ENCODE measurements around the gene SPATA32.

SPATA32 gene

DNA sequence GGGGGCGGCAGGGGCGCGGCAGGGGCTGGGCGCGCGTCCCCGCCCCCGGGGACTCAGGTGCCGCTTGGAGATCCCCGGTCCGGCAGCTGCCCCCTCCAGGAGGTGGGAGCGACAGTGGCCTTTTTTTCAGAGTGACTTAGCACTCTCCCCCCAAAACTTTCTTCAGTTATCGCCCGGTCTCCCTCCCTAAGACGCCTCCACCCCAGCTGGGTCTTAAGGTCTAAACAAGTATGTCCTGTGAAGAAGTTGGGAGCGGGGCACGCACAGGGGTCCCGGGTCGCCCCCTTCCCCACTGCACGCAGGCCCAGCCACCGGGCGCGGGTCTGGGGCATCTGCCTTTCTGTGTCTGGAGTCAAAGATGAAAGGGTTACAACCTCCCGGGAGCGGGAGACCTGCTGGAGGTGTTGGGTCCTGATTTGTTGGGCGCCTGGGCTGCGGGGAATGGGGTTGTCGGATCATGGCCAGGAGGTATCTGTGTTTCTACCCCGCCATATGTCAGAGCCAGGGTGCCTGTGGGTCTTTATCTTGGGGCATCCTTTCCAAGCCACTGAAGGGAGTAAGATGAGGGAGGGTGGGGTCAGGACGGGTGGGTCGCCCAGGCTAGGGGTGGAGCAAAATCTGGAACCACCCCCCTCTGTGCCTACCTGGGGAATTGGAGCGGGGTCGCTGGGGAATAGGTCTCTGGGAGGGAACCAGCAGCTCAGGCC lies 39.5 kb downstream of the SPATA32 start:
- TF ChIP-seq FOXP2 (optimal IDR thresholded peaks at IDR 0.05; ENCODE audit: borderline replicate concordance, extremely low read depth, extremely low read length, insufficient read depth) (no peak), TAF1 (IDR thresholded peaks at IDR 0.05; ENCODE audit: borderline replicate concordance, insufficient read depth, low read length) (no peak), SIN3A (IDR thresholded peaks at IDR 0.05; ENCODE audit: borderline replicate concordance, insufficient read depth, low read length) (no peak), REST (IDR thresholded peaks at IDR 0.05; ENCODE audit: insufficient read depth in 1 of 2, low read depth in 2 of 2, low read length in 2 of 2) (no peak), POLR2AphosphoS5 (IDR thresholded peaks at IDR 0.05; ENCODE audit: low read depth, low read length) (no peak)

- TF ChIP-seq FOXP2 (optimal IDR thresholded peaks at IDR 0.05; ENCODE audit: borderline replicate concordance, extremely low read depth, extremely low read length, insufficient read depth) (no peak), REST (IDR thresholded peaks at IDR 0.05; ENCODE audit: insufficient read depth in 1 of 2, low read depth in 2 of 2, low read length in 2 of 2) (no peak), TAF1 (IDR thresholded peaks at IDR 0.05; ENCODE audit: borderline replicate concordance, insufficient read depth, low read length) (no peak), POLR2AphosphoS5 (IDR thresholded peaks at IDR 0.05; ENCODE audit: low read depth, low read length) (no peak), SIN3A (IDR thresholded peaks at IDR 0.05; ENCODE audit: borderline replicate concordance, insufficient read depth, low read length) (no peak)
Observed at GRCh38 chr17:45222014-45222288, 39.9 kb downstream of the SPATA32 start.

DNA sequence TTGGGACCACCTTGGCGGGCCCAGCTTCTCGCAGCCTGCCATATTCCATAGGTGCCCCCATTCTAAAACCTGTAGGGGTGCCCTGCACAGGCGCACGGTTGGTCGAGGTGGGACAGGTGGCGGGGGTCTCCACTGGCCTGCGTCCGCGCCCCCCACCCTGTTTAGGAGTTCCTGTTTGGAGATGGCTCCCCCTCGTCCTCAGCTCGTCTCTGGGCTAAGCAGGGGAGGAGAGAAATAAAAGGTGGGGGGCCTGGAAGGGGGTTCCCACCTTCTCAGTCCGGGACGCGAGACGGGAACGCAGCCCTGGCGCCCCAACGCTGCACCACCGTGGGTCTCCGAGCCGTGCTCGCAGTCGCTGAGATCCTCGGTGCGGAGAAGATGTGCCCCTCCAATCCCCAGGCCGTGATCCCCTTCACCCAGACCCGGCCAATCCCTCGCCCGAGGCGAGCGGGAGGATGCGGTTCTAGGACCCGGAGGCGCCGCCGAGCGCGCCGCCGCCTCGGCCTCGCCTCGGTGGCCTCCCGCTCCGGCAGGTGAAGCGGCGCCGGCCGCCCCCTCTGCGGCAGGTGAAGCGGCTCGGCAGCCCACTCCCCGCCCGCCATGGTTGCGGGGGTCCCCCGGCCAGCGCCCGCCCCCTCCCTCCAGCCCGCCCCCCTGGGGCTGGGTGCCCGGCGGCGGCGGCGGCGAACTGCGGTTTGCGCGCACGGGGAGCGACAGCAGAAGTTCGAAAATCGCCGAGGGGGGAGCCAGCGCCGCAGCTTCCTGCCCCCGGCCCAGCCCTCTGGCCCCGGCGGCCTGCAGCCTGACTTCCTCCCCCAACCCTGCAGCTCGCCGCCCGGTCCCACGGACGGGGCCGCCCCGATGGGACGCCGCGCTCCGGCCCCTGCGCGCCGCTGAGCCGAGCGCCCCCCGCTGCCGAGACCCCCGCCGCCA lies 40.5 kb downstream of the SPATA32 start, which contains the start of gene FMNL1:
FMNL1 (plus strand) TSS at position 805 of the 933 bp plus-strand sequence. CDS start 240 bp downstream, outside the sequence.
- TF ChIP-seq POLR2AphosphoS5 (IDR thresholded peaks at IDR 0.05; ENCODE audit: low read depth, low read length) (no peak), TAF1 (IDR thresholded peaks at IDR 0.05; ENCODE audit: borderline replicate concordance, insufficient read depth, low read length) (no peak), FOXP2 (optimal IDR thresholded peaks at IDR 0.05; ENCODE audit: borderline replicate concordance, extremely low read depth, extremely low read length, insufficient read depth) (no peak), SIN3A (IDR thresholded peaks at IDR 0.05; ENCODE audit: borderline replicate concordance, insufficient read depth, low read length) (no peak), REST (IDR thresholded peaks at IDR 0.05; ENCODE audit: insufficient read depth in 1 of 2, low read depth in 2 of 2, low read length in 2 of 2) (no peak)

DNA sequence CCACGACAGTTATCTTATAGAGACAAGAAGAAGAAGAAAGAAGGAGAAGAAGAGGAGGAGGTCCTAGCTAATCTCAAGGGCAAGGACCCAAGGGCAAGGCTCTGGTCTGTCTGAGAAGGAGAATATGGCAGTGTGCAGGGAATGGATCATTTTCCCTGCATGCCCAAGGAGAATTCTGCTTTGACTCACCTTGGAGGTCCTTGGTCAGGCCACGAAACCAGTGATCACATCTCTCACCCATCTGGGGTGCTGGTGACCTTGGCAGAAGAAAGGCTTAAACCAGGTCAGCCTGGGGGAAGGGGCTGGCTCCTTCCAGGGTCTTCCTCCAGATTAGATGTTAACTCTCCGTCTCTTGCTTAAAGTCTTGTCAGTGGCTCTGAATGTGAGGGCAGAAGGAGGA lies 41.8 kb downstream of the SPATA32 start:
- no peak for TF ChIP-seq FOXP2 (optimal IDR thresholded peaks at IDR 0.05; ENCODE audit: borderline replicate concordance, extremely low read depth, extremely low read length, insufficient read depth)
- TF ChIP-seq REST (IDR thresholded peaks at IDR 0.05; ENCODE audit: insufficient read depth in 1 of 2, low read depth in 2 of 2, low read length in 2 of 2), result no peak
- no peak for TF ChIP-seq POLR2AphosphoS5 (IDR thresholded peaks at IDR 0.05; ENCODE audit: low read depth, low read length)
- TF ChIP-seq TAF1 (IDR thresholded peaks at IDR 0.05; ENCODE audit: borderline replicate concordance, insufficient read depth, low read length), result no peak

Data from PFSK-1 (cell line).